Amniotic epithelial cell (primary cell): ENCODE measurements around the gene GRAMD4.

ENCODE experiments used
- DNase-seq: peaks from one replicate; pipeline ENCODE4 v3.0.0-alpha.2; 2010; ENCODE audit warnings: low read depth

The GRAMD4 gene

DNA sequence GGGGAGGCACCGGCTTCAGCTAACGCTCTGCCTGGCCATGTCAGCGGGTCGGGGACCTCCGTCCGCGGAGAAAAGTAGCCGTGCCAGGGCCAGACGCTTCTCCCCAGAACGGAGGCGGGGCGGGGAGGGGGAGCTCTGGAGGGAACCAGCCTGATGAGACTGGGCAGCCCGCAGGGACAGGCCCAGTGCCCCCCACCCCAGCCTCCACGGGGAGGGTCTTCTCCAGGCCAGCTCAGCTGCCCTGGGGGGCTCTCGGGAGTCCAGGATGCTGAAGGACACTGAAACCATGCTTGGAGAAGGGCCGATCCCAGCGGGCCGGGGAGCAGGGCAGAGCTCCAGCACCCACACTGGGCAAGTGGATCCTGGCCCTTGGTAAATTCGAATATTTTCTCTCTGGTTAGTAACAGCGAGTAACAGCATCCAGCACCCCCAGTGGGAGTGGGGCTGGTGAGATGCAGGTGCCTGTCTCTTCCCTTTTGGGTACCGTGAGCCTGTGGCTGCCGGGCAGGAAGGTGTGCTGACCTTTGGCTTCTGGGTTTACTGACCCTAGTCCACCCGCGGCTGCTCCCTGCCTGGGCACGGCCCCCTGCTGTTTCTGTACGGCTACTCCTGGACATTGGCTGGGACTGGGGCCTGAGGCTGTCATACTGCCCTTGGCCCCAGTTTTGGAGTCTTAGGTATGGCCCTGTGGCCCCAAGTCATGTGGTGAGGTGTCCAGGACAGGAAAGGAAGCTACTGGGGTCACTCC, 35.8 kb downstream of the GRAMD4 start:
- DNase-seq = no peak

GRCh38 chr22:46656856-46657654, 36.9 kb downstream of the GRAMD4 start:
- no peak for DNase-seq

DNA sequence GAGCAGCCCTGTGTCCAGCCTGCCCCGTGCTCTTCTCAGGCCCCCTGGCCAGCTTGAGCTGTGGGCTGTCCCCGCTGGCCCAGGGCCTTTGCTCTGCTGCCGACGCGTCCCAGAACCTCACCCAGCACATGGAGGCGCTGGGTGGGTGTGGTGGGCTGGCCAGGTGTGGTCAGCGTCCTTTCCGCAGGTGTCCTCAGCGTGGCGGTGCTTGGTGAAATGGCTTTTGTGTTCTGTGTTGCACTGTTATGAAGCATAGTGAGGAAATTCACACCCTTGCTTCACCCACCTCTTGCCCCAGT, 37.4 kb downstream of the GRAMD4 start:
- no peak for DNase-seq

DNA sequence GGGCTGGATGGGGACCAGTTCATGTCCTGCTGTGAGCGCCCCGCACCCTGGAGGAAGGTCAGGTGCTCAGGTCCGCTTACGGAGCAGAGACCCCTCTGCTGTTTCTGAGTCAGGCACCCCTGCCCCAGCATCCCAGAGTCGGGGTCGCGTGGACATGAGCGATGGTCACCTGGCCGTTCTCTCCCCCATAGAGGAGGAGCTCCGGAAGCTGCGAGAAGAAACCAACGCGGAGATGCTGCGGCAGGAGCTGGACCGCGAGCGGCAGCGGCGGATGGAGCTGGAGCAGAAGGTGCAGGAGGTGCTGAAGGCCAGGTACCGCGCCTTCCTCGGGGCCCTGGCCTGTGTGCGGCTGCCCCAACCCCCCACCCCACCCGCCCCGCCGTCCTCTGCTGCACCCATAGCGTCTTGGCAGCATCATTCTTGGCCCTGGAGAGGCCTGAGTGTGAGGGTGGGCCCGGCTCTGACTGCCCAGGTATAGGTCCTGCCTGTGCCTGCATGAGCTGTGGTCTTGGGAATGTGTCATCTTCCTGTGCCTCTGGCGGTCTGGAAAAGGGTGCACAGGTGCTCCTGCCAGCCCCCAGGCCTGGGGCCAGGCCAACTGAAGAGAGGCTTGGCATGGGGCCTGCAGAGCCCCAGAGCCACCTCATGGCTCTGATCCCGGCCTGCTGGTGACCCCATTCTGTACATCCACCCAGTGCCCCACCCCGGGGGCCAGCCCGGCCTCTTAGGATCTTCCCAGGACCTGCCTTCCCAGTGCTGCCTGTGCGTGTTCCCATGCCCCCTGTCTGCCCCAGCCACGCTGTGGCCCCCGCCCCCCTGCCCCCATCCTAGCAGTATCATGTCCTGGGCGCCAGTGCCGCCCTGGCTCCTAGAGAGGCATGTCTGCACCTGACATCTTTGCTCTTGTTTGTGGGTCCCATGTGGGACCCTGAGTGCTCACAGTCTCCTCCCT, 38.1 kb downstream of the GRAMD4 start:
- DNase-seq = no peak

DNA sequence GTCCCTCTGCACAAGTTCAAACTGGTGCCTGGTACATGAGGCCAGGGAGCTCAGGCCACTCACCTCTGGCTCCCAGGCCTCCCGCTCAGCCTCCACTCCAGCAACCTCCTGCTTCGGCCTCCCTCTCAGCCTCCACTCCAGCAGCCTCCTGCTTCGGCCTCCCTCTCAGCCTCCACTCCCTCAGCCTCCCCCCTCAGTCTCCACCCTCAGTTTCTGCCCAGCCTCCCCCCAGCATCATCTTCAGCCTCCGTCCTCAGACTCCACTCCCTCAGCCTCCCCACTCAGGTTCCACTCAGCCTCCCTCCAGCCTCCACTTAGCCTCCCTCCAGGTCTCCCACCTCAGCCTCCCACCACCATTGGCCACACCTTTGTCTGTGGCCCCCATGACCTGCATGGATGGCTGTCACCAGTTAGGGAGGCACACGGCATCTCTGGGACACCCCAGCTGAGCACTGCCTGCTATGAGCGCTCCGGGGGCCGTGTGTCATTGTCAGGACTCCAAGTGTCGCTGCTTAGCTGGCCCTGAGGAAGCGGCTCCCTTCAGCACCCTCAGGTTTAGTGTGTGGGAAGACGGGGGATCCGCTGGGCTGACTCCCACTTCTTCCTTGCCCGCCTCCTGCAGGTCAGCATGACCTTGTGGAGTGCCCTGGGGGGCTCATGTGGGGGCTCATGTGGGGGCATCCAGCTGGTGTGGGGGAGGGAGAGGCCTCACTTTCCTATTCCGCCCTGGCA, 39.0 kb downstream of the GRAMD4 start:
- no peak for DNase-seq

GRCh38 chr22:46659791-46660186, 39.6 kb downstream of the GRAMD4 start:
- no peak for DNase-seq

- DNase-seq = no peak
Observed at GRCh38 chr22:46660604-46661201, 40.5 kb downstream of the GRAMD4 start.

GRCh38 chr22:46661221-46661851, 41.1 kb downstream of the GRAMD4 start:
- DNase-seq = peak; percentile 67

DNA sequence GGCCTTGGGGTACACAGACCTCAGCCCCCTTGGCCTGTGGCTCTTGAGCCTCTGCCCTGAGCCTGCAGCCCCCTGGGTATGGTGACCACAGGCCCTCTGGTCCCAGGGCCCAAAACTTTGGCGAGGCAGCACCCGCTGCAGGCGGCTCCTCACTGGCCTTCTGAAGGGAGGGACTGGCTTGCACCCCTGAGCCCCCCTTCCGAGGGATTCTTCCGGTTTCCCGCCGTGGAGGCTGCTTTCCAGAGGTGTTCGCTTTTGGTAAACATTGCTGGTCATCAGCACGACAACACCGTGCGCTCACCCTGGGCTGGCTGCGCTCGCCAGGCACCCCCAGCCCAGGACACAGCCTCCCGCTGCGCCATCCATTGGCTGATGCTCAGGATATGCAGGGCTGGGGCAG, 42.0 kb downstream of the GRAMD4 start:
- DNase-seq = no peak

DNA sequence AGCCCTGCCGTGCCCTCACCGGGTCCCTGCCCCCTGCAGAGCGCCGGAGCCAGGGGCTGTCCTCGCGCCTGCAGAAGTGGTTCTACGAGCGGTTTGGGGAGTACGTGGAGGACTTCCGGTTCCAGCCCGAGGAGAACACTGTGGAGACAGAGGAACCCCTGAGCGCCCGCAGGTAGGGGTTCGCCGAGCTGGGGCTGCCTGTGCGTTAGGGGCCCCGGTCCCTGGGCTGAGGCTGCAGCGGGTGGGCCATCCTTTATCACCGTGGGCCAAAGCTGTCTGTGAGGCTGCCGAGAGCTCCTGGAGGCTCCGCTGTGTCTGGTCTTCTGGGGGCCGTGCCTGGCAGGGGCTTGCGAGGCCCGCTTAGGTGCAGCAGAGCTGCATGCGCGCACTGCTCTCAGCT, 42.8 kb downstream of the GRAMD4 start:
- DNase-seq = no peak

GRCh38 chr22:46663436-46664100, 43.4 kb downstream of the GRAMD4 start:
- no peak for DNase-seq

GRCh38 chr22:46664301-46664855, 44.2 kb downstream of the GRAMD4 start:
- no peak for DNase-seq

DNA sequence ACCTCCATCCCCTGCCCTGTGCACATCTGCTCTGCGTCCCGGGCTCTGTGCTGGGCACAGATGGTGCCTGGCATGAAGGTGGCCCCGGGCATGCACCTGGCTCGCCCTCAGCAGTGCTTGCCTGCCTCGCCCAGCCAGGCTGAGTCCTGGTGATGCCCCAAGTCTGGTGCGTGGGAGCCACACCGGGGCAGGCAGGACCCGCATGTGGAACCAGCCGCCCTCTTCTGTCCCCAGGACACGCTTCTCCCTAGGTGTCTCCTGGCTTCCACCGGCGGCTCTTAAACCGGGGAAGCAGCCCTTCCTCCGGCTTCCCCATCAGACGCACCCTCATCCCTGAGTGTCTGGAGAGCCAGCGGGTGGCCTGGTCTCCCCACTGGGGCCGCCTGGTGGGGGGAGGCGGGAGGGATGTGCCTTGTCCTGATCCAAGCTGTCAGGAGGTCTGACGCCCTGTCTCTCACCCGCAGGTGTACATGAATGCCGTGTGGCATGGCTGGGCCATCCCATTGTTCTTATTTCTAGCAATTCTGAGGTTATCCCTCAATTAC, 45.0 kb downstream of the GRAMD4 start:
- no peak for DNase-seq

- no peak for DNase-seq
Observed at GRCh38 chr22:46665751-46666280, 45.6 kb downstream of the GRAMD4 start.

GRCh38 chr22:46666577-46667244, 46.5 kb downstream of the GRAMD4 start:
- DNase-seq = no peak

DNA sequence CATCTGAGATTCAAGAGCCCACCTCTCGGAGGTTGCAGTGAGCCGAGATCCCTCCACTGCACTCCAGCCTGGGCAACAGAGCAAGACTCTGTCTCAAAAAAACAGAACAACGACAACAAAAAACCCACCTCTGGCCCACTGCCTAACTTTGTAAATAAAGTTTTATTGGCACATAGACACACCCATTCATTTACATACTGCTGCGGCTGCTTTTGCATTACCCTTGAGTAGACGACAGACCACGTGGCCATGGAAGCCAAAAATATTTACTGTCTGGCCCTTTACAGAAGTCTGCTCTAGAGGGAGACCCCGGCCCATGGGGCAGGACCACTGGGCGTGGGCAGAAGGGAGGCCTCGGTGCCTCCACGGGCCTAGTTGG, 47.0 kb downstream of the GRAMD4 start:
- DNase-seq = no peak

DNA sequence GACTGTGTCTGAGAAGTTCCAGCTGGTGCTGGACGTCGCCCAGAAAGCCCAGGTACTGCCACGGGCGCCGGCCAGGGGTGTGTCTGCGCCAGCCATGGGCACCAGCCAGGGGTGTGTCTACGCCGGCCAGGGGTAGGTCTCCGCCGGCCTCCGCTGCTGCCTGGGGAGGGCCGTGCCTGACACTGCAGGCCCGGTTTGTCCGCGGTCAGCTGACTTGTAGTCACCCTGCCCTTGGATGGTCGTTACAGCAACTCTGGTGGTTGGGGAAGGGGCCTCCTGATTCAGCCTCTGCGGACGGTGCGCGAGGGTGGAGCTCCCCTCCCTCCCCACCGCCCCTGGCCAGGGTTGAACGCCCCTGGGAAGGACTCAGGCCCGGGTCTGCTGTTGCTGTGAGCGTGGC, 47.9 kb downstream of the GRAMD4 start:
- peak; percentile 18 for DNase-seq

- DNase-seq = no peak
Observed at GRCh38 chr22:46669201-46669600, 49.0 kb downstream of the GRAMD4 start.

DNA sequence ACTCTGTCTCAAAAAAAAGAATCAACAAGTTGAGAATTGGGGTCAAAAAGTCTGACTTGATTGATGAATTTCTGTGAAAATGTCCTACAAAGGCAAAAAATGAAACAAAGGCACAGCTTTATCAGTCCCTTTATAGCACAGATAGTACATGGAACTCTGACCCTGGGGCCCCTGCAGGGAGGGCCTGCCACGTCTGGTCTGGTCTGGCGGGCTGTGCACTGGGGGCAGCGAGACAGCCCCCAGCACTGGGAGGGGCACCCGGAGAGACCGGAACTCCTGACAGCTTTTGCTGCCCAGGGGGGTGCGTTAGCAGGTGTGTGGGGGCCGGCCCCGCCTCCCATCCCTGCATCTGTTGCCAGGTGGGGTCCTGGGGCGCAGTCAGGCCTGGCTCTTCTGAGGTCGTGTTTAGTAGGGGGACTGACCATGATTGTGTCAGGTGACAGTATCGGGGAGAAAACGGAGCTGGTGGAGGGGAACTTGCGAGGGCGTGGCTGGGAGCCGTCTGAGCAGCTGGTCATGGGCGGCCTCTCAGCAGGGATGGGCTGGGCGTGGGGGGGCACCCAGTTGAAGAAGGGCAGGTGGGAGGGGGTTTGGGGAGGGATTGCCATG, 51.7 kb downstream of the GRAMD4 start:
- no peak for DNase-seq
